GM19023 (cell line): ENCODE data around the gene ROBO1.

ENCODE experiments used
- ATAC-seq: cut with Tn5 transposase; IDR thresholded peaks from one replicate; pipeline ENCODE4 v1.9.1; 2021; ENCODE audit warnings: mild to moderate bottlenecking, moderate library complexity; ENCODE audit not compliant: unreplicated experiment

Gene ROBO1

GRCh38 chr3:79385211-79385610, 382.6 kb downstream of the ROBO1 start:
- ATAC-seq, result no peak

GRCh38 chr3:79383402-79384012, 384.3 kb downstream of the ROBO1 start:
- ATAC-seq, result no peak

- no peak for ATAC-seq
Measured at GRCh38 chr3:79380581-79380980, 387.2 kb downstream of the ROBO1 start.

- ATAC-seq, result no peak
Measured at GRCh38 chr3:79378064-79378463, 389.7 kb downstream of the ROBO1 start.

GRCh38 chr3:79369306-79369705, 398.5 kb downstream of the ROBO1 start:
- no peak for ATAC-seq

- ATAC-seq, result no peak
Measured at GRCh38 chr3:79368403-79368802, 399.4 kb downstream of the ROBO1 start.

- ATAC-seq, result no peak
Measured at GRCh38 chr3:79367803-79368202, 400.0 kb downstream of the ROBO1 start.

GRCh38 chr3:79367066-79367465, 400.7 kb downstream of the ROBO1 start:
- ATAC-seq, result no peak

- ATAC-seq, result no peak
Measured at GRCh38 chr3:79366414-79366813, 401.4 kb downstream of the ROBO1 start.

- ATAC-seq, result no peak
Measured at GRCh38 chr3:79364784-79365183, 403.0 kb downstream of the ROBO1 start.

GRCh38 chr3:79362571-79363270, 405.1 kb downstream of the ROBO1 start:
- no peak for ATAC-seq

- ATAC-seq, result no peak
Measured at GRCh38 chr3:79361748-79362378, 405.9 kb downstream of the ROBO1 start.

GRCh38 chr3:79358327-79358726, 409.5 kb downstream of the ROBO1 start:
- no peak for ATAC-seq

GRCh38 chr3:79354179-79354688, 413.6 kb downstream of the ROBO1 start:
- no peak for ATAC-seq

- ATAC-seq, result no peak
Measured at GRCh38 chr3:79351699-79352098, 416.1 kb downstream of the ROBO1 start.

GRCh38 chr3:79344876-79345871, 422.6 kb downstream of the ROBO1 start:
- no peak for ATAC-seq

- ATAC-seq, result no peak
Measured at GRCh38 chr3:79341961-79342360, 425.8 kb downstream of the ROBO1 start.

- ATAC-seq, result no peak
Measured at GRCh38 chr3:79339846-79340245, 428.0 kb downstream of the ROBO1 start.

GRCh38 chr3:79337798-79338197, 430.0 kb downstream of the ROBO1 start:
- no peak for ATAC-seq

- no peak for ATAC-seq
Measured at GRCh38 chr3:79329154-79329553, 438.6 kb downstream of the ROBO1 start.

- no peak for ATAC-seq
Measured at GRCh38 chr3:79326642-79327041, 441.2 kb downstream of the ROBO1 start.
